NCI-H1436 (cell line): ENCODE data around the gene RGS19.

Experiments
- DNase-seq: peaks from one replicate; lab custom pipeline; 2025; lab: John Stamatoyannopoulos, UW

Gene RGS19

GRCh38 chr20:64035066-64035932 lies 44.0 kb downstream of the RGS19 start:
- no peak for DNase-seq

GRCh38 chr20:64033981-64034493 lies 45.3 kb downstream of the RGS19 start:
- DNase-seq: no peak

GRCh38 chr20:64032706-64033624 lies 46.4 kb downstream of the RGS19 start:
- no peak for DNase-seq

GRCh38 chr20:64031822-64032314 lies 47.5 kb downstream of the RGS19 start:
- DNase-seq: no peak

GRCh38 chr20:64030371-64031134 lies 48.8 kb downstream of the RGS19 start:
- DNase-seq: no peak

GRCh38 chr20:64029293-64030117 lies 49.8 kb downstream of the RGS19 start:
- no peak for DNase-seq

GRCh38 chr20:64027981-64028685 lies 51.2 kb downstream of the RGS19 start:
- DNase-seq: no peak

- no peak for DNase-seq
These were observed 53.4 kb downstream of the RGS19 start for GRCh38 chr20:64025826-64026412.

GRCh38 chr20:64025101-64025825 lies 54.1 kb downstream of the RGS19 start:
- no peak for DNase-seq

- DNase-seq: no peak
These were observed 55.0 kb downstream of the RGS19 start for GRCh38 chr20:64024141-64024990.

- DNase-seq: no peak
These were observed 55.8 kb downstream of the RGS19 start for GRCh38 chr20:64023361-64024140.
